ENCODE results near the gene DDX24. TPM values are rescaled to one million over a fixed set of nuclear protein-coding genes. Genes with fewer than 3 reads are reported as not detected.

DDX24 gene
- total and polyA plus RNA-seq, 2 of the 8 experiments (the other 6 are each of a cell fraction or from before 2014, with no cell fraction given) = 89.0 to 201 TPM

DNA sequence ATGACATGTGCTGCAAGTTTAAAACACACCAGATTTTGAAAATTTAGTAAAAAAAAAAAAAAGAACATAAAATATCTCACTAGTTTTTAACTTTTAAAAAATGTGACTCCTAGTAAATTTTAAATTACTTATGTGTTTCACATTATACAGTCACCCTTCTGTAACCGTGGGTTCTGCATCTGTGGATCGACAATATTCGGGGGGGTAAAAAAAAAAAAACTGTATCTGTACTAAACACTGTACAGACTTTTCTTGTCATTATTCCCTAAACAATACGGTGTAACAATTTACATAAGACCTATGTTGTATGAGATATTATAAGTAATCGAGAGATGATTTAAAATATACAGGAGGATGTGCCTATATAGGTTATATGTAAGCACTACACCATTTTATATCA lies 3.2 kb downstream of the DDX24 start:
- peaks cover 29 to 80% of the 10 kb centered on the region in 2 experiments for H3K79me2 ChIP-seq (ENCODE audit: control insufficient read depth in 1 of 2, insufficient read depth in 2 of 2, low read length in 2 of 2)
- no peak overlapping the region for H2AFZ ChIP-seq (ENCODE audit: low read length)
- H2BK15ac ChIP-seq (ENCODE audit: low read length) = no peak overlapping the region
- WGBS, 2 experiments (ENCODE audit: extremely low coverage in 1 of 2, insufficient coverage in 1 of 2, insufficient read length in 1 of 2, insufficient replicate concordance in 2 of 2, low coverage in 1 of 2, low lambda C conversion rate in 2 of 2, missing lambda C conversion rate in 1 of 2) = 90% methylated on average over 5 of the region's 5 CpGs; no CpG with 5 or more reads in 1 of the 2 experiments
- no peak overlapping the region for H4K5ac ChIP-seq (ENCODE audit: insufficient read length, low read depth, low read length)
- H2BK12ac ChIP-seq (ENCODE audit: low read depth, low read length) = no peak overlapping the region
- H4K91ac ChIP-seq (replicated peaks; ENCODE audit: insufficient read length, low read length) = no peak overlapping the region
- H3K23me2 ChIP-seq (ENCODE audit: low read depth, low read length) = peaks cover 5% of the 10 kb centered on the region
- H3K27me3 ChIP-seq (replicated peaks in 1 of 4; ENCODE audit: control insufficient read depth in 3 of 4, extremely low read depth in 1 of 4, insufficient read depth in 3 of 4, low read length in 3 of 4) = no peaks in the 10 kb centered on the region
- no peak overlapping the region for H3K9ac ChIP-seq (replicated peaks in 1 of 4; ENCODE audit: extremely low read depth in 1 of 4, low read depth in 3 of 4, low read length in 3 of 4)
- H3K14ac ChIP-seq (ENCODE audit: insufficient read length) = no peak overlapping the region
- peaks cover 7 to 37% (median 15%) of the 10 kb centered on the region in 4 experiments for H3K36me3 ChIP-seq (ENCODE audit: control insufficient read depth in 2 of 4, insufficient read depth in 4 of 4, low read length in 3 of 4)
- H3K4me2 ChIP-seq (ENCODE audit: insufficient read depth in 1 of 2, low read depth in 2 of 2, low read length in 2 of 2) = no peak overlapping the region; a peak in 1 of 4 replicates
- no peak overlapping the region for H3K4ac ChIP-seq (replicated peaks; ENCODE audit: insufficient read length, low read depth, low read length)
- no peak overlapping the region for H2AK5ac ChIP-seq (ENCODE audit: low read depth, low read length)
- DNase-seq (ENCODE audit: low read depth in 1 of 2, low spot score in 2 of 2) (no peak), FAIRE-seq (no peak)
- H4K8ac ChIP-seq (ENCODE audit: extremely low read depth, insufficient read depth, low read length) = no peak overlapping the region
- H3K4me1 ChIP-seq (replicated peaks in 1 of 4; ENCODE audit: control insufficient read depth in 3 of 4, insufficient read depth in 4 of 4, low read length in 3 of 4) = peaks cover 0 to 12% (median 0%) of the 10 kb centered on the region in 4 experiments; a peak in 1 of 7 replicates
- peaks cover 10 to 14% of the 10 kb centered on the region in 2 experiments for H4K20me1 ChIP-seq (replicated peaks in 1 of 2; ENCODE audit: control insufficient read depth in 1 of 2, insufficient read depth in 2 of 2, low read length in 2 of 2)
- H3K27ac ChIP-seq (ENCODE audit: low read depth, low read length) = no peak overlapping the region
- no peak overlapping the region for H3K4me3 ChIP-seq (ENCODE audit: extremely low read depth in 1 of 4, insufficient read depth in 2 of 4, low read depth in 3 of 4, low read length in 4 of 4)
- H3K18ac ChIP-seq (ENCODE audit: extremely low read depth, low read length) = no peak overlapping the region
- CTCF ChIA-PET (ENCODE audit: partially characterized antibody) = interaction anchor here (1.6 kb wide), 1 partner anchor 59 kb away, joined by 5 read pairs; no protein-coding TSS in a partner anchor
- no peak overlapping the region for H3K23ac ChIP-seq (ENCODE audit: insufficient read length)
- H3K79me1 ChIP-seq (ENCODE audit: low read depth, low read length) = peaks cover 7% of the 10 kb centered on the region; the same call in 1 of the 2 replicates
- H3K9me3 ChIP-seq (ENCODE audit: insufficient read depth in 2 of 2, low read depth in 1 of 2, low read length in 1 of 2) = no peaks in the 10 kb centered on the region
- no peak overlapping the region for H3K56ac ChIP-seq (replicated peaks; ENCODE audit: insufficient read length, low read depth, low read length)
- H2BK20ac ChIP-seq (ENCODE audit: low read length) = no peak overlapping the region
- POLR2A ChIA-PET (ENCODE audit: partially characterized antibody) = no interaction called here
- no peak overlapping the region for H2BK120ac ChIP-seq (replicated peaks; ENCODE audit: low read depth, low read length)
- H2BK5ac ChIP-seq (ENCODE audit: low read depth, low read length) = no peak overlapping the region
- TF ChIP-seq, protein P1, sequence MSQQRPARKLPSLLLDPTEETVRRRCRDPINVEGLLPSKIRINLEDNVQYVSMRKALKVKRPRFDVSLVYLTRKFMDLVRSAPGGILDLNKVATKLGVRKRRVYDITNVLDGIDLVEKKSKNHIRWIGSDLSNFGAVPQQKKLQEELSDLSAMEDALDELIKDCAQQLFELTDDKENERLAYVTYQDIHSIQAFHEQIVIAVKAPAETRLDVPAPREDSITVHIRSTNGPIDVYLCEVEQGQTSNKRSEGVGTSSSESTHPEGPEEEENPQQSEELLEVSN (IDR thresholded peaks at IDR 0.05) = no peak
- TF ChIP-seq NRF1 (IDR thresholded peaks at IDR 0.05; ENCODE audit: low read depth, low read length) = no peak
- no peak for TF ChIP-seq EZH2 (IDR thresholded peaks at IDR 0.05; ENCODE audit: low read depth, low read length, severe bottlenecking)
- no peak for TF ChIP-seq TBP (IDR thresholded peaks at IDR 0.05; ENCODE audit: low read depth, low read length)
- TF ChIP-seq, protein P2, sequence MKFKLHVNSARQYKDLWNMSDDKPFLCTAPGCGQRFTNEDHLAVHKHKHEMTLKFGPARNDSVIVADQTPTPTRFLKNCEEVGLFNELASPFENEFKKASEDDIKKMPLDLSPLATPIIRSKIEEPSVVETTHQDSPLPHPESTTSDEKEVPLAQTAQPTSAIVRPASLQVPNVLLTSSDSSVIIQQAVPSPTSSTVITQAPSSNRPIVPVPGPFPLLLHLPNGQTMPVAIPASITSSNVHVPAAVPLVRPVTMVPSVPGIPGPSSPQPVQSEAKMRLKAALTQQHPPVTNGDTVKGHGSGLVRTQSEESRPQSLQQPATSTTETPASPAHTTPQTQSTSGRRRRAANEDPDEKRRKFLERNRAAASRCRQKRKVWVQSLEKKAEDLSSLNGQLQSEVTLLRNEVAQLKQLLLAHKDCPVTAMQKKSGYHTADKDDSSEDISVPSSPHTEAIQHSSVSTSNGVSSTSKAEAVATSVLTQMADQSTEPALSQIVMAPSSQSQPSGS (IDR thresholded peaks at IDR 0.05; ENCODE audit: low read length) = no peak
- no peak for TF ChIP-seq GTF2F1 (IDR thresholded peaks at IDR 0.05; ENCODE audit: borderline replicate concordance, low read depth, low read length)
- no peak for TF ChIP-seq HDAC2 (IDR thresholded peaks at IDR 0.05; ENCODE audit: borderline replicate concordance in 1 of 2, low read depth in 2 of 2, low read length in 2 of 2)
- no peak for TF ChIP-seq CEBPB (IDR thresholded peaks at IDR 0.05; ENCODE audit: low read depth, low read length)
- TF ChIP-seq TEAD4 (IDR thresholded peaks at IDR 0.05; ENCODE audit: low read depth, low read length) = no peak
- no peak for TF ChIP-seq TAF1 (IDR thresholded peaks at IDR 0.05; ENCODE audit: low read depth, low read length)
- TF ChIP-seq JUN (IDR thresholded peaks at IDR 0.05; ENCODE audit: low read depth, low read length) = no peak
